Loucy (cell line): Measurements from ENCODE around the gene KCNMA1.

ENCODE experiments used
- EZH2phosphoT487 ChIP-seq: fragments of 200-600 bp; IDR thresholded peaks from 2 replicates; pipeline ENCODE4 v1.6.1; 2018; ENCODE audit warnings: antibody characterized with exemption, mild to moderate bottlenecking, moderate library complexity, borderline replicate concordance
- TF ChIP-seq, protein P1 (sequence below): fragments of 200-600 bp; sonication (generic); conservative IDR thresholded peaks from 2 replicates; pipeline ENCODE4 v1.5.1; 2014; ENCODE audit warnings: mild to moderate bottlenecking, antibody characterized with exemption, low read length

DNA sequence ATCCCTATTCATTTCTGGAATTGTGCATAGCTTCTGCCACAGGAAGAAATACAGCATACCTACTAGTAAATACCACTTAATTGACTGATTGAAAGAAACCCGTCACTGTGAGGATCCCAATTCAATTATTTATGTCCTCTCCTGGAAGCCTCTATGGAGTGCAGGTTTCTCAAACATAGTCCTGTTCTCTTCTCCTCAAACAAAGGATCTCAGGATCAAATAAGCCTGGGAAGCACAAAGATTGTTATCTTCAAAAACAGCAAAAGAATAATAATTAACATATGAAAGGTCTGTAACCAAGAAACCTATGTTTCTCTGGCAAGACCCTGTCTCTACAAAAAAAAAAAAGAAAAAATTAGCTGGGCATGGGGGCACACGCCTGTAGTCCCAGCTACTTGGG is 127.3 kb downstream of the KCNMA1 start:
- TF ChIP-seq, protein P1, sequence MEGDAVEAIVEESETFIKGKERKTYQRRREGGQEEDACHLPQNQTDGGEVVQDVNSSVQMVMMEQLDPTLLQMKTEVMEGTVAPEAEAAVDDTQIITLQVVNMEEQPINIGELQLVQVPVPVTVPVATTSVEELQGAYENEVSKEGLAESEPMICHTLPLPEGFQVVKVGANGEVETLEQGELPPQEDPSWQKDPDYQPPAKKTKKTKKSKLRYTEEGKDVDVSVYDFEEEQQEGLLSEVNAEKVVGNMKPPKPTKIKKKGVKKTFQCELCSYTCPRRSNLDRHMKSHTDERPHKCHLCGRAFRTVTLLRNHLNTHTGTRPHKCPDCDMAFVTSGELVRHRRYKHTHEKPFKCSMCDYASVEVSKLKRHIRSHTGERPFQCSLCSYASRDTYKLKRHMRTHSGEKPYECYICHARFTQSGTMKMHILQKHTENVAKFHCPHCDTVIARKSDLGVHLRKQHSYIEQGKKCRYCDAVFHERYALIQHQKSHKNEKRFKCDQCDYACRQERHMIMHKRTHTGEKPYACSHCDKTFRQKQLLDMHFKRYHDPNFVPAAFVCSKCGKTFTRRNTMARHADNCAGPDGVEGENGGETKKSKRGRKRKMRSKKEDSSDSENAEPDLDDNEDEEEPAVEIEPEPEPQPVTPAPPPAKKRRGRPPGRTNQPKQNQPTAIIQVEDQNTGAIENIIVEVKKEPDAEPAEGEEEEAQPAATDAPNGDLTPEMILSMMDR = no peak
- no peak for TF ChIP-seq EZH2phosphoT487
